Uterus (tissue), 4 donors: ENCODE measurements around the gene CDC42BPA. TPM values are rescaled to one million over a fixed set of nuclear protein-coding genes. Genes with fewer than 3 reads are reported as not detected.

Source experiments
- DNase-seq, 2 donors: peaks; one replicate each; pipeline ENCODE4 v3.0.0-alpha.2; 2019 to 2020
- H3K27ac ChIP-seq, 2 donors: fragments of 200-600 bp; sonication (generic); 1 replicate in 1 of 2; 2 replicates in 1 of 2; pipeline ENCODE4 v1.5.1; 2016 to 2018
- H3K27me3 ChIP-seq, 2 donors: fragments of 200-600 bp; sonication (generic); one replicate each; pipeline ENCODE4 v1.5.1; 2018 to 2019; ENCODE audit warnings: control low read depth in 1 of 2
- H3K36me3 ChIP-seq, 2 donors: fragments of 200-600 bp; sonication (generic); one replicate each; pipeline ENCODE4 v1.5.1; 2019; ENCODE audit warnings: control low read depth in 1 of 2
- H3K4me1 ChIP-seq, 2 donors: fragments of 200-600 bp; sonication (generic); one replicate each; pipeline ENCODE4 v1.5.1; 2018 to 2019; ENCODE audit warnings: control low read depth in 1 of 2
- H3K4me3 ChIP-seq, 2 donors: fragments of 200-600 bp; sonication (generic); 1 replicate in 1 of 2; 2 replicates in 1 of 2; pipeline ENCODE4 v1.5.1; 2018 to 2019; ENCODE audit warnings: mild to moderate bottlenecking in 1 of 2
- H3K9me3 ChIP-seq, 2 donors: fragments of 200-600 bp; sonication (generic); one replicate each; pipeline ENCODE4 v1.5.1; 2019; ENCODE audit warnings: control low read depth in 1 of 2
- CTCF ChIP-seq, 4 experiments: fragments of 200-600 bp in 2 of 4; fragments of 450-650 bp in 2 of 4; sonication (generic) in 2 of 4; IDR thresholded peaks; one replicate each; pipeline ENCODE4 v1.5.1; 2016 to 2019; ENCODE audit warnings: antibody characterized with exemption in 4 of 4, mild to moderate bottlenecking in 2 of 4, moderate library complexity in 1 of 4
- POLR2A ChIP-seq, 2 donors: fragments of 450-650 bp; IDR thresholded peaks; one replicate each; pipeline ENCODE4 v1.6.1; 2016; ENCODE audit warnings: antibody characterized with exemption in 2 of 2, mild to moderate bottlenecking in 1 of 2, moderate library complexity in 1 of 2
- intact Hi-C: fragments of 100-400 bp; cut with DNase I; formaldehyde crosslinking; loops from one replicate; pipeline ENCODE4 v1.15.1; 2023; ENCODE audit warnings: low total_unique reads
- total RNA-seq, 4 donors: library from RNA; depleted of rRNA in 3 of 4; stranded (reverse); fragments of >200 nt in 3 of 4; gene quantifications; one replicate each; pipeline versions ENCODE4 v1.1.0 to v1.2.4, GENCODE V29; 2014 to 2023
- donor health status: DM: yes; HTN: yes; CAD: no.

CDC42BPA gene
- total RNA-seq, 4 donors from 2014 or later: 32.9 to 116 (median 55.2) TPM

- H3K36me3 ChIP-seq: no peaks in the 10 kb centered on the region
- H3K4me3 ChIP-seq: no peak overlapping the region
- no peak overlapping the region for H3K27ac ChIP-seq
- H3K4me1 ChIP-seq: peaks cover 10 to 14% of the 10 kb centered on the region in 2 donors
- no peak for DNase-seq
- H3K9me3 ChIP-seq: no peaks in the 10 kb centered on the region
- TF ChIP-seq POLR2A (IDR thresholded peaks at IDR 0.05) (no peak), CTCF (IDR thresholded peaks at IDR 0.05) (no peak)
- H3K27me3 ChIP-seq: no peaks in the 10 kb centered on the region
- intact Hi-C loops: loop anchor here (5.0 kb wide), 1 partner anchor 106 kb away; the partner anchor contains the start of gene PSEN2
Observed at GRCh38 chr1:226978432-226979114, 339.7 kb downstream of the CDC42BPA start.

- TF ChIP-seq POLR2A (IDR thresholded peaks at IDR 0.05) (no peak), CTCF (IDR thresholded peaks at IDR 0.05) (no peak)
- intact Hi-C loops: loop anchor here (5.0 kb wide), 1 partner anchor 106 kb away; the partner anchor contains the start of gene PSEN2
Observed at GRCh38 chr1:226977643-226978431, 340.5 kb downstream of the CDC42BPA start.

GRCh38 chr1:226976978-226977642 lies 341.2 kb downstream of the CDC42BPA start:
- Histone ChIP-seq H3K27ac (peak overlapping the region in 1 of 2 donors; percentile 40), H3K9me3 (no peaks in the 10 kb centered on the region), H3K4me1 (peaks cover 10 to 19% of the 10 kb centered on the region in 2 donors), H3K4me3 (no peak overlapping the region), H3K27me3 (no peaks in the 10 kb centered on the region), H3K36me3 (no peaks in the 10 kb centered on the region)
- intact Hi-C loops: loop anchor here (5.0 kb wide), 1 partner anchor 105 kb away; the partner anchor contains the start of gene PSEN2
- DNase-seq: peak in 1 of 2 donors; percentile 15
- no peak for TF ChIP-seq POLR2A (IDR thresholded peaks at IDR 0.05)
- no peak for TF ChIP-seq CTCF (IDR thresholded peaks at IDR 0.05)

More at GRCh38 chr1:226977643-226978431, 340.5 kb downstream of the CDC42BPA start:
- Histone ChIP-seq H3K4me3 (no peak overlapping the region), H3K27me3 (no peaks in the 10 kb centered on the region), H3K9me3 (no peaks in the 10 kb centered on the region), H3K27ac (peak overlapping the region in 1 of 2 donors; percentile 40), H3K4me1 (peaks cover 10 to 19% of the 10 kb centered on the region in 2 donors), H3K36me3 (no peaks in the 10 kb centered on the region)
- DNase-seq: peak in 1 of 2 donors; percentile 7

GRCh38 chr1:226976276-226976977 lies 341.9 kb downstream of the CDC42BPA start:
- intact Hi-C loops: loop anchor here (5.0 kb wide), 1 partner anchor 104 kb away; the partner anchor contains the start of gene PSEN2
- TF ChIP-seq CTCF (IDR thresholded peaks at IDR 0.05) (no peak), POLR2A (IDR thresholded peaks at IDR 0.05) (no peak)
- Histone ChIP-seq H3K4me1 (peaks cover 10 to 19% of the 10 kb centered on the region in 2 donors), H3K4me3 (no peak overlapping the region), H3K9me3 (no peaks in the 10 kb centered on the region), H3K27ac (peak overlapping the region in 1 of 2 donors; percentile 40), H3K36me3 (no peaks in the 10 kb centered on the region), H3K27me3 (no peaks in the 10 kb centered on the region)
- peak in 1 of 2 donors; percentile 10 for DNase-seq
